AG09319 (cell line): ENCODE data around the gene KNDC1.
"Not testable (repeated sequence)": the region's sequence is repeated elsewhere in the genome, so short reads cannot be mapped to it uniquely, and the experiment has no call there.

Source experiments
- DNase-seq: peaks from one replicate; pipeline ENCODE4 v3.0.0-alpha.2; 2010; ENCODE audit warnings: low read depth; ENCODE audit errors: extremely low read depth
- TF ChIP-seq, protein P1 (sequence below): IDR thresholded peaks from 2 replicates; pipeline ENCODE4 v1.5.1; 2011; ENCODE audit warnings: low read depth, mild to moderate bottlenecking, inconsistent platforms, low read length, moderate library complexity

KNDC1 gene

DNA sequence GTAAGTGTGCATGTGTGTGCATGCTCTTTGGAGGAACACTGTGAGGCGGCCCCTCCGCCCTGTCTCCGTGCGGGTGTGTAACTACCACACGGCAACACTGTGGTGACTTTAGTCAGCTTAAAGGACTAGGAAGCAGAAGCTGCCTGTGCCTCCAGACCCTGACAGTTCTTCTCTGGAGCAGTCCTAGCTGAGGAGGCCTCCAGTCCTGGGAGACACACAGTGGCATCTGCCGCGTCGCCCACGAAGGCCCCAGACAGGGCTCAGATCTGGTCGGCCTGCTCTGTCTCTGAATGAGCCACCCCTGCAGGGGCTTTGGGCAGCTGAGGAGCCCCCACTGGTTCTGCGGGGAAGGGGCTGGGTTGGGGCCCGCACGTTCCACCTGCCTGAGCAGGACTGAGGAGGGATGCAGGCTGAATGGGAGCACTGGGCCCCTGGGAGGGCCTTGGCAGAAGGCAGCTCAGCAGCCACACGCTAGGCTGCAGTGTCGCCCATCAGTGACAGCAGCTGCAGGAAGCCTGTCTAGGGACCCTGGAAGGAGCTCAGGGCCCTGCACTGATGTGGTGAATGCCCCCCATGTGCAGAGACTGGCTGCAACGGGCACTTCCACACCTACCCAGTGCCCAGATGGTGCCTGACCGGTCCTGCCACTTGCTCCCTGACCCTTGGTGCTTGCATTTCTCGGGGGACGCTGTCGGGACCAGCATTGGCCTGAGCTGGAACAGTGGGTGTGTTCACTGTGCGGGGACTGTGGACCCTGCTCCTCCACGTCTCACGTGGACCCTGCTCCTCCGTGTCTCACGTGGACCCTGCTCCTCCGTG lies 27.3 kb upstream of the KNDC1 start:
- no peak for DNase-seq
- TF ChIP-seq, protein P1, sequence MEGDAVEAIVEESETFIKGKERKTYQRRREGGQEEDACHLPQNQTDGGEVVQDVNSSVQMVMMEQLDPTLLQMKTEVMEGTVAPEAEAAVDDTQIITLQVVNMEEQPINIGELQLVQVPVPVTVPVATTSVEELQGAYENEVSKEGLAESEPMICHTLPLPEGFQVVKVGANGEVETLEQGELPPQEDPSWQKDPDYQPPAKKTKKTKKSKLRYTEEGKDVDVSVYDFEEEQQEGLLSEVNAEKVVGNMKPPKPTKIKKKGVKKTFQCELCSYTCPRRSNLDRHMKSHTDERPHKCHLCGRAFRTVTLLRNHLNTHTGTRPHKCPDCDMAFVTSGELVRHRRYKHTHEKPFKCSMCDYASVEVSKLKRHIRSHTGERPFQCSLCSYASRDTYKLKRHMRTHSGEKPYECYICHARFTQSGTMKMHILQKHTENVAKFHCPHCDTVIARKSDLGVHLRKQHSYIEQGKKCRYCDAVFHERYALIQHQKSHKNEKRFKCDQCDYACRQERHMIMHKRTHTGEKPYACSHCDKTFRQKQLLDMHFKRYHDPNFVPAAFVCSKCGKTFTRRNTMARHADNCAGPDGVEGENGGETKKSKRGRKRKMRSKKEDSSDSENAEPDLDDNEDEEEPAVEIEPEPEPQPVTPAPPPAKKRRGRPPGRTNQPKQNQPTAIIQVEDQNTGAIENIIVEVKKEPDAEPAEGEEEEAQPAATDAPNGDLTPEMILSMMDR, result no peak

DNA sequence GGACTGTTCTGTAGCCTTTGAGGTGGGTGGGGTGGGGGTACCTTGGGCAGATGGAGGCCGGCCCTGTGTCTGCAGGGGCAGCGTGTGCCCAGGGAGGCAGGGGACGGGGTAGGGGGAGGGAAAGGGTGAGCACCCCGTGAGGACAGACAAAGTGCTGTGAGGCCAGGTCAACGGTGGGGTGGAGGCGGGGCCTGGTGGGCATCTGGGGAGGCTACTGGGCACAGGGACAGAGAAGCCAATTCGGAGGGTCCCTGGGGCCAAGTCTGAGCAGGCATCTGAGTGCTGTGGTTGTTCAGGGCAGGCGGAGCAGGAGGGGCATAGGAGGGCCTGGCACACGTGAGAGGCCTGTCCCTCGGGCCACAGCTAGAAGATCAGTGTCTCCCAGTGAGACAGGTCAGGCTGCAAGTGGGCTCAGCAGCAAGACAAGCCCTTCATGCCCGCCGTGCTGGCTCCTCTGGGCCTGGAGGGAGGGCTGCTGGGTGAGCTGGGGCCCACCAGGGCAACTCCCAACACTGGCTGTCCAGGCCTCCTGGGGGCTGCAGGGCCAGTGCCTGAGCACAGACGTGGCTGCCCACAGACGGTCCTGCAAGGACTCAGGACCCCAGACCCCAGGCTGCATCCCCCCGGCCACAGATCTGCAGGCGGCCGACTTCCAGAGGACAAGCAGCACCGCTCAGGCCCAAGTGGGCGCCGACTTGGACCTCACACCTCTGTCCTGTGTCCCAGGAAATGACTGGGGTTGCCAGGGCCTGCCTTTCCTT lies 26.4 kb upstream of the KNDC1 start:
- no peak for DNase-seq

DNA sequence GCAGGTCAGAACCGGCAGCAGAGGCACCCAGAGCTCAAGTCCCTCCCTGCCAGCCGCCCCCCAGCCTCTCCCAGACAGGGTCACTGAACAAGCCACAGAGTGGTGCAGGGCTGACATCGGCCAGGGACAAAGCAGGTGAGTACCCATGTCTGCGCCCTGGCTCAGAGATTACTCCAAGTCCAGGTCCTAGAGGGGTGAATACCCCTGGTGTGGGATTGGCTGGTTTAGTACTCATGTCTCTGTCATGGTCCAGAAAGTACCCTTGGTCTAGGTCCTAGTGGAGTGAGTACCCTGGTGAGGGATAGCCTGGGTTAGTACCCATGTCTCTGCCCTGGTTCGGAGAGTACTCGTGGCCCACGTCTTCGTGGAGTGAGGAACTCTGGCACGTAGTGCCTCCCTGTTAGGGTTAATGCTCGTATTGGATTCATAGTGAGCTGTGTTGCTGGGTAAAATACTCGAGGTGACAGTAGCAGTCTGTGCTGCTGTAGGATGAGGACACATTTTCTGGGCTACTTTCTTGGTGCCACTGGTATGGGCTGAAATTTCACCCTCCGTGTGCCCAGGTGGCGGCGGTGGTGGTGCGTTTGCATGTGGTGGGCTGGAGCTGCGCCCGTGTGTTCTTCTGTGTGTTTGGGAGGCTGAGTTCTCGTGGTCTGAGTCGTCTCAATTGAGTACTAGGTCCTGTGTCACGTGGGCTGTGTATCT lies 25.5 kb upstream of the KNDC1 start:
- no peak for DNase-seq
- TF ChIP-seq, protein P1, result no peak

More for the DNA sequence above, 26.4 kb upstream of the KNDC1 start:
- TF ChIP-seq, protein P1, result no peak

DNA sequence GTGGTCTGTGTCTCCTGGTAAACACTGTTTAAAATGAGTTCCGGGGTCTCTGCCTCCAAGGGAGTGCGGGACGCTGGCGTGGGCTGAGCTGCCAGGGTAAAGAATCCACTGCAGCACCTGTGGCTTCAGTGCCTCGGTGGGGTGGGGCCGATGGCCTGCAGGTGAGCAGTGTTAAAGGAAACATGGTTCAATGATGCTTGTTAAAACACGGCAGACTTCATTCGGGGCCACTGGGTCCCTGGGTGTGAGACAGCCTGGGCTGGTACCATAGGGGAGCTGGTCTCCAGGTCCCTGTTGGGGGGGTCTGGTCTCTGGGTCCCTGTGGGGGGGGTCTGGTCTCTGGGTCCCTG lies 24.9 kb upstream of the KNDC1 start:
- TF ChIP-seq, protein P1, result no peak
- no peak for DNase-seq

DNA sequence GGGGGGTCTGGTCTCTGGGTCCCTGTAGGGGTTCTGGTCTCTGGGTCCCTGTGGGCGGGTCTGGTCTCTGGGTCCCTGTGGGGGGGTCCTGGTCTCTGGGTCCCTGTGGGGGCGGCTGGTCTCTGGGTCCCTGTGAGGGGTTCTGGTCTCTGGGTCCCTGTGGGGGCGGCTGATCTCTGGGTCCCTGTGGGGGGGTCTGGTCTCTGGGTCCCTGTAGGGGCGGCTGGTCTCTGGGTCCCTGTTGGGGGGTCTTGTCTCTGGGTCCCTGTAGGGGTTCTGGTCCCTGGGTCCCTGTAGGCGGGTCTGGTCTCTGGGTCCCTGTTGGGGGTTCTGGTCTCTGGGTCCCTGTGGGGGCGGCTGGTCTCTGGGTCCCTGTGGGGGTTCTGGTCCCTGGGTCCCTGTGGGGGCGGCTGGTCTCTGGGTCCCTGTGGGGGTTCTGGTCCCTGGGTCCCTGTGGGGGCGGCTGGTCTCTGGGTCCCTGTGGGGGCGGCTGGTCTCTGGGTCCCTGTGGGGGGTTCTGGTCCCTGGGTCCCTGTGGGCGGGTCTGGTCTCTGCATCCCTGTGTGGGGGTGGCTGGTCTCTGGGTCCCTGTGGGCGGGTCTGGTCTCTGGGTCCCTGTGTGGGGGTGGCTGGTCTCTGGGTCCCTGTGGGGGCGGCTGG lies 22.4 kb upstream of the KNDC1 start:
- DNase-seq, result not testable (repeated sequence)

DNA sequence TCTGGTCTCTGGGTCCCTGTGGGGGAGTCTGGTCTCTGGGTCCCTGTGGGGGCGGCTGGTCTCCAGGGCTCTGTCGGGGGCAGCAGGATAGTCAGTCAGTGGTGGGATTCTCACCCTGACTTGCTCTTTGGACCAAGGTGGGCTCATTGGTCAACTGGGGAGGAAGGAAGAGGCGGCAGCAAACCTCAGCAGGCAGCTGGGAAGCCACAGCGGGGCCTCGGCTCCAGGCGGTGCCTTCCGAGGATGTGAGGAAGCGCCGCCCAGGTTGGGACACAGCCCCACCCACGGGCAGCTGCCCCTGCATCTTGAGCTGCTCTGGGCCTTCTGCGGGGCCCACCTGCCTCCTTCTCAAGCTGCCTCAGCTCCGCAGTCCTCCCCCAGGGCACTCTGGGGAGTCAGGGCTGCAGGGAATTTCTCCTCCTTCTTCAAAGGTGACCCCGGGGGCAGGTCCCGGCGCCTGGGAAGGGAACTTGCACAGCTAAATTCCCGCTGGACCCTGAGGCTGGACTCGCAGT lies 20.4 kb upstream of the KNDC1 start:
- DNase-seq, result no peak
- TF ChIP-seq, protein P1, result no peak

DNA sequence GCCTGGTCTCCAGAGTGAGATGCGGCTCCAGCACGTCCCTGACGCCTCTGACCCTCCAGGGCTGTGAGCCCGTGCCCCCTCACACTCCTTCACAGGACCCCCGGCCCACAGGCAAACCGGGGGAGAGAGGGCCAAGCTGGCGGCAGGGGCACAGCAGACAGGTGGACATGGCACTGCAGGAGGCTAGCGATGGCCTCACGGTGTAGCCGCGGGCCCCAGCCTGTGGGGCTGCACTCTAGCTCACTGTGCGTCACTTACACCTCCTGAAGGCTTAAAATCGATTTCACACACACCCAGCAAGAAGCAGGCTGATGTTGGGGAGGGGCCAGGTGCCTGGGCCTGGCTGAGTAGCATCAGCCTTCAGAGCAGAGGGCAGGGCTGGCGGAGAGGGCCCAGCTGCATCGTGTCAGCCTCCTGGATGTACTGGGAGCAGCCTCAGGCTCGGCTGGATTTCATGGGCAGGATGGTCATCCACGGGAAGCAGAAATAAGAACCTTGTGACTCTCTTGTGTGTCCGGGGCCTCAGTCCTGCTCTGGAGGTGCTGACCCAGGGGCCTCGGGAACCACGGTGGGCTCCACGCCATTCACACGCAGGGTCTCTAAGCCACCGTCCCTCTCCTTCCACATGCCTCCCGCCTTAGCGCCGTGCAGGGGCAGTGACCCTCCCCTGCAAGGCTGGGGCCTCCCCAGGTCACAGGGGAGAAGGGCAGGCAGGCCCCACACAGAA lies 19.4 kb upstream of the KNDC1 start:
- DNase-seq, result no peak
- TF ChIP-seq, protein P1, result no peak
